HCT116 (cell line): Measurements from ENCODE around the gene FHIT.

Source experiments
- CEBPB ChIP-seq: IDR thresholded peaks from 2 replicates; pipeline ENCODE4 v1.6.1; 2012; ENCODE audit warnings: low read depth
- EGR1 ChIP-seq: IDR thresholded peaks from 2 replicates; pipeline ENCODE4 v1.6.1; 2012; ENCODE audit warnings: low read depth
- EZH2 ChIP-seq: fragments of 200-600 bp; sonication (generic); IDR thresholded peaks from 2 replicates; pipeline ENCODE4 v1.6.1; 2017; ENCODE audit warnings: antibody characterized with exemption, mixed run types
- EZH2phosphoT487 ChIP-seq: fragments of 200-600 bp; IDR thresholded peaks from 2 replicates; pipeline ENCODE4 v1.6.1; 2018; ENCODE audit warnings: antibody characterized with exemption, borderline replicate concordance
- JUND ChIP-seq: IDR thresholded peaks from 2 replicates; pipeline ENCODE4 v1.6.1; 2012
- POLR2A ChIP-seq: IDR thresholded peaks from 2 replicates; pipeline ENCODE4 v1.7.0; 2011; ENCODE audit warnings: borderline replicate concordance; ENCODE audit not compliant: insufficient read depth, insufficient read length; ENCODE audit errors: extremely low read depth
- POLR2AphosphoS5 ChIP-seq: IDR thresholded peaks from 2 replicates; pipeline ENCODE4 v1.6.1; 2011; ENCODE audit warnings: mild to moderate bottlenecking, low read depth, low read length, moderate library complexity
- REST ChIP-seq: IDR thresholded peaks from 2 replicates; pipeline ENCODE4 v1.6.1; 2012; ENCODE audit warnings: low read depth
- TF ChIP-seq, protein P1 (sequence below): IDR thresholded peaks from 2 replicates; pipeline ENCODE4 v1.6.1; 2011; ENCODE audit warnings: mild to moderate bottlenecking, low read length, moderate library complexity; ENCODE audit not compliant: insufficient replicate concordance; ENCODE audit errors: extremely low read depth
- TF ChIP-seq, protein P2 (sequence below), 3 experiments: fragments of 200-600 bp in 1 of 3; sonication (generic) in 1 of 3; IDR thresholded peaks in 2 of 3; conservative IDR thresholded peaks in 1 of 3; 2 replicates each; pipeline ENCODE4 v1.5.1; 2012 to 2017; ENCODE audit warnings: low read depth in 2 of 3, low read length in 2 of 3, antibody characterized with exemption in 1 of 3, borderline replicate concordance in 1 of 3, control low read depth in 1 of 3, mild to moderate bottlenecking in 1 of 3, mixed read lengths in 1 of 3, mixed run types in 1 of 3, moderate library complexity in 1 of 3; ENCODE audit not compliant: insufficient read depth in 1 of 3
- TF ChIP-seq, protein P3 (sequence below): IDR thresholded peaks from 2 replicates; pipeline ENCODE4 v1.6.1; 2012

- TF ChIP-seq, protein P1, sequence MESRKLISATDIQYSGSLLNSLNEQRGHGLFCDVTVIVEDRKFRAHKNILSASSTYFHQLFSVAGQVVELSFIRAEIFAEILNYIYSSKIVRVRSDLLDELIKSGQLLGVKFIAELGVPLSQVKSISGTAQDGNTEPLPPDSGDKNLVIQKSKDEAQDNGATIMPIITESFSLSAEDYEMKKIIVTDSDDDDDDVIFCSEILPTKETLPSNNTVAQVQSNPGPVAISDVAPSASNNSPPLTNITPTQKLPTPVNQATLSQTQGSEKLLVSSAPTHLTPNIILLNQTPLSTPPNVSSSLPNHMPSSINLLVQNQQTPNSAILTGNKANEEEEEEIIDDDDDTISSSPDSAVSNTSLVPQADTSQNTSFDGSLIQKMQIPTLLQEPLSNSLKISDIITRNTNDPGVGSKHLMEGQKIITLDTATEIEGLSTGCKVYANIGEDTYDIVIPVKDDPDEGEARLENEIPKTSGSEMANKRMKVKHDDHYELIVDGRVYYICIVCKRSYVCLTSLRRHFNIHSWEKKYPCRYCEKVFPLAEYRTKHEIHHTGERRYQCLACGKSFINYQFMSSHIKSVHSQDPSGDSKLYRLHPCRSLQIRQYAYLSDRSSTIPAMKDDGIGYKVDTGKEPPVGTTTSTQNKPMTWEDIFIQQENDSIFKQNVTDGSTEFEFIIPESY = no peak
- TF ChIP-seq EZH2 (no peak), POLR2A (no peak), POLR2AphosphoS5 (no peak), EGR1 (no peak), JUND (no peak), REST (no peak), EZH2phosphoT487 (no peak), CEBPB (no peak)
- TF ChIP-seq, protein P2, sequence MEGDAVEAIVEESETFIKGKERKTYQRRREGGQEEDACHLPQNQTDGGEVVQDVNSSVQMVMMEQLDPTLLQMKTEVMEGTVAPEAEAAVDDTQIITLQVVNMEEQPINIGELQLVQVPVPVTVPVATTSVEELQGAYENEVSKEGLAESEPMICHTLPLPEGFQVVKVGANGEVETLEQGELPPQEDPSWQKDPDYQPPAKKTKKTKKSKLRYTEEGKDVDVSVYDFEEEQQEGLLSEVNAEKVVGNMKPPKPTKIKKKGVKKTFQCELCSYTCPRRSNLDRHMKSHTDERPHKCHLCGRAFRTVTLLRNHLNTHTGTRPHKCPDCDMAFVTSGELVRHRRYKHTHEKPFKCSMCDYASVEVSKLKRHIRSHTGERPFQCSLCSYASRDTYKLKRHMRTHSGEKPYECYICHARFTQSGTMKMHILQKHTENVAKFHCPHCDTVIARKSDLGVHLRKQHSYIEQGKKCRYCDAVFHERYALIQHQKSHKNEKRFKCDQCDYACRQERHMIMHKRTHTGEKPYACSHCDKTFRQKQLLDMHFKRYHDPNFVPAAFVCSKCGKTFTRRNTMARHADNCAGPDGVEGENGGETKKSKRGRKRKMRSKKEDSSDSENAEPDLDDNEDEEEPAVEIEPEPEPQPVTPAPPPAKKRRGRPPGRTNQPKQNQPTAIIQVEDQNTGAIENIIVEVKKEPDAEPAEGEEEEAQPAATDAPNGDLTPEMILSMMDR (IDR thresholded peaks at IDR 0.05 in 2 of 3, conservative IDR thresholded peaks at IDR 0.05 in 1 of 3; ENCODE audit: borderline replicate concordance in 1 of 3, insufficient read depth in 1 of 3, low read depth in 2 of 3, low read length in 2 of 3) = no peak
- TF ChIP-seq, protein P3, sequence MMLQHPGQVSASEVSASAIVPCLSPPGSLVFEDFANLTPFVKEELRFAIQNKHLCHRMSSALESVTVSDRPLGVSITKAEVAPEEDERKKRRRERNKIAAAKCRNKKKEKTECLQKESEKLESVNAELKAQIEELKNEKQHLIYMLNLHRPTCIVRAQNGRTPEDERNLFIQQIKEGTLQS = no peak
Observed at GRCh38 chr3:60114191-60114590, 1137.1 kb downstream of the FHIT start.
